Dermis blood vessel endothelial cell (primary cell): Measurements from ENCODE around the gene BRD1. TPM values are rescaled to one million over a fixed set of nuclear protein-coding genes. Genes with fewer than 3 reads are reported as not detected.

ENCODE experiments used
- DNase-seq: peaks from one replicate; pipeline ENCODE4 v3.0.0; 2010
- total RNA-seq: library from RNA; depleted of rRNA; stranded (reverse); fragments of >200 nt; gene quantifications from 2 replicates; pipeline ENCODE4 v1.2.3, GENCODE V29; 2014

The BRD1 gene
- total RNA-seq, 1 donor from 2014 or later, result 39.0 TPM

GRCh38 chr22:49800408-49801238, 27.1 kb downstream of the BRD1 start:
- no peak for DNase-seq

GRCh38 chr22:49799431-49800075, 28.1 kb downstream of the BRD1 start:
- DNase-seq, result no peak

DNA sequence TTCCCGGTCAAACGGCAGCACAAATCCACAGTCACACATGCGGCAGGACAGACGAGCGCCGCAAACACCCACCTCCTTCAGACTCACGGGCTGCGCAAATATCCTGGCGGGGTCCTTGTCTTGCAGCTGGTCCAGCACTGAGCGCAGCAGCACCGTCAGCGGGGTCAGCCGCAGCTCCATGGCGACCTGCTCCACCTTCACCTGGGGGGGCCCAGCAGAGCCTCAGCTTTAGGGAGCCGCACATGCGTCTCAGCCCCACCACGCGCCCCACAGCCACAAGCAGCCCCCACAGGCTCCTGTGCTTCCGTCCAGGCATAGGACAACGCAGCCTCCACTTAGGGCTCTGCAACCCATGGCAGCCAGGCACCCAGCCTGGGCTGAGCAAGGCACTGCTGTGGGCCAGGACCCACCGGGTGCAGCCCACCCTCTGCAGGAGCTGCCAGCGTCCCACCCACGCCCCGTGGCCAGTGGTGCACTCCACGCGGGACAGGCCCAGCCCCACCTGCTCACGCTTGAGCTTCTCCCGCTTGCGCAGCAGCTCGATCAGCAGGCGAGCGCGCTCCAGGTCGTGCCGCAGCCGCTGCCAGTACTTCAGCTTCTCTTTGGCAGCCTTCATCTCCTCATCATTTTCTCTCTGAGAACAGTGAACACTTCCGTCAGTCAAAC, 29.1 kb downstream of the BRD1 start:
- DNase-seq, result no peak

GRCh38 chr22:49797706-49798105, 30.0 kb downstream of the BRD1 start:
- DNase-seq, result no peak

DNA sequence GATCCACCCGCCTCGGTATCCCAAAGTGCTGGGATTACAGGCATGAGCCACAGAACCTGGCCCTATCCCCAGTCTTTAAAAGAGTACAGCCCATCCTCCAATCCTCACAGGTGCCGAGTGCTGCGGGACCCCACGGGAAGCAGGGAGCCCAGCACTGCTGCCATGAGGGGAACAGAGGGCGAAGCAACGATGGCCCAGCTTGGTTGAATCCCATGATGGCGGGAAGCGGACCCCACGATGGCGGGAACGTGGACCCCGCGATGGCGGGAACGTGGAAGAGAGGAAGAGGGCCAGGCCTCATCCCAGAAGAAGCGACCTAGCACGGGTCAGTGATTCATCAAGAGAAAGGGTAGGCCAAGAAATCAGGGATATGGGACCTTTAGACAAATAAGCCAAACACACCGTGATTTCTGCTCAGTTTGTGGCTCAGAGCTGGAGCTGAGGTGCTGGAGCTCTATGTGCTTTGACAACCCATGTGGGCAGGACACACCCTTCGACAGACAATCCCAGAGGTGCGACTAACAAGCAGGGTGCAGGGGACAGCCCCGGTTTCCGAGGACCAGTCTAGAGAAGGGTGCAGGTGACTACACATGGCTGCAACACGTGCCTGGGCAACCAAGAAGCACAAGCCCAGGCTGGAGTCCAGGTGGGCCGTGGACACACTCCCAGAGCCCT, 30.9 kb downstream of the BRD1 start:
- no peak for DNase-seq

- no peak for DNase-seq
Measured at GRCh38 chr22:49795521-49795920, 32.2 kb downstream of the BRD1 start.

GRCh38 chr22:49793871-49794270, 33.8 kb downstream of the BRD1 start:
- no peak for DNase-seq

DNA sequence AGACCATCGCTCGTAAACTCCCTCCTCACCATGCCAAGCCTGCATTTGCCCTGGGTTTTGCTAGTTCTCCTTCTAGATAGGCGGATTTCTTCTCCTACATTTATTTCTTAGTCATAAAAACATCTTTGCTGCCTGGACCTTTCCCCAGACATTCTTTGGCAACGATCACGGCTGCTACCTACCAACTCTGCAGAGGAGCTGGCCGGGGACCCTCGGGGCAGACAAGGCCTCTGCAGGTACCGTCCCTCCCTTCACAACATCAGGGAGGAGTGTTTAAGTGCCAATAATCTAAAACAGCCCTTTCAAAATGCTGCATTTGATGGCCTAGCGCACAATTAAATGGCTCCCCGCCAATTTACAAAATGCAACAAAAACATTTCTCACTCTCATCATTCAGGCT, 34.4 kb downstream of the BRD1 start:
- DNase-seq, result no peak

DNA sequence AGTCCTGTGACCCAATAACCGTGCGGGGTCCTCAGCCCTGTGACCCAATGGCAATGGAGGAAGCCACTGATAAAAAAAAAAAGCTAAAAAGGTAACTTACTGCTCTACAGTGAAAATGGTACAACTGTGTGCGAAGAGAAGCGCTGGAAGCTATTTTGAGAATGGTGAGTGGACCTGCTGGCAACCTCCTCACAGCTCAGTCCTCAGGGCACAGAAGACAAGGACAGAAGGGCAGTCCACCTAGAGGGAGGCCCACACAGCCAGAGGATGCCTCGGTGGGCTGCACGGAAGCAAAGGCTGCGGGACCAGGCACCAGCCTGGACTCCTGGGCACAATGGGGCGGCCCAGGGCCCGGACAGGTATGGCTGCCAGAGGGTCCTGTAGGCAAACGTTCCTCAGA, 35.6 kb downstream of the BRD1 start:
- no peak for DNase-seq

DNA sequence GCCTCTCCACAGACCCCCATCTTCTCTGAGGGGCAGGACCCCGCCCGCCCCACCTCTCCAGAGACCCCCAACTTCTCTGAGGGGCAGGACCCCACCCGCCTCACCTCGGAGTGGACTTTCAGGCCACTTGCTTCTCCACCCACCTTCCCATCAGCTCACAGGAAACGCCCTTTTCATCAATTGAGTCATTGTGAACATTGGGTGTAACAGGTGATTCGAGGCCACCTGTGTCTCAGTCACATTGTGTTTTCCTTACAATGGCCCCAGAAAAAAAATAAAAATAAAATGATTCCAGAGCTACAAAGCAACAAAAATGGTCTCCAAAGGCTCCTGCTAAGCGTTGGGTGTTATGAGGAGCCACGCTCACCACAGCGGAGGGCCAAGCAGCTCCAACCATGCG, 36.0 kb downstream of the BRD1 start:
- DNase-seq, result no peak

DNA sequence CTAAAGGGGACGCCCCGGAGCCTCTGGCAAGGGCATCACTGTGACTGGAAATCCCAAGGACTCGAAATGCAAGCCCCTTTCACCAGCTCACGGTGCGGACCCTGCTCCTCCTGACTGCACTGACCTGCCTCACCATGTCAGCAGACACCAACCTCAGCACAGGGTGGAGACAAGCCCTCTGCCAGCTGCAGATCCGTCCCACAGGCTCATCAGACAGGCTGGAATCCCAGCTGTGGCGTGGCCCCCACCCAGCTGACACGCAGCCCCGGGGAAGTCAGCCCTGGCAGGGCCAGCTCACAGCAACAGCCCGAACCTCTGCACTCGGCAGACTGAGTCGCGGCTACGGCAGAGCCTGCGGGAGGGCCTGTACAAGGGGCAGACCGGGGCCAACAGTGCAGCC, 36.8 kb downstream of the BRD1 start:
- no peak for DNase-seq

DNA sequence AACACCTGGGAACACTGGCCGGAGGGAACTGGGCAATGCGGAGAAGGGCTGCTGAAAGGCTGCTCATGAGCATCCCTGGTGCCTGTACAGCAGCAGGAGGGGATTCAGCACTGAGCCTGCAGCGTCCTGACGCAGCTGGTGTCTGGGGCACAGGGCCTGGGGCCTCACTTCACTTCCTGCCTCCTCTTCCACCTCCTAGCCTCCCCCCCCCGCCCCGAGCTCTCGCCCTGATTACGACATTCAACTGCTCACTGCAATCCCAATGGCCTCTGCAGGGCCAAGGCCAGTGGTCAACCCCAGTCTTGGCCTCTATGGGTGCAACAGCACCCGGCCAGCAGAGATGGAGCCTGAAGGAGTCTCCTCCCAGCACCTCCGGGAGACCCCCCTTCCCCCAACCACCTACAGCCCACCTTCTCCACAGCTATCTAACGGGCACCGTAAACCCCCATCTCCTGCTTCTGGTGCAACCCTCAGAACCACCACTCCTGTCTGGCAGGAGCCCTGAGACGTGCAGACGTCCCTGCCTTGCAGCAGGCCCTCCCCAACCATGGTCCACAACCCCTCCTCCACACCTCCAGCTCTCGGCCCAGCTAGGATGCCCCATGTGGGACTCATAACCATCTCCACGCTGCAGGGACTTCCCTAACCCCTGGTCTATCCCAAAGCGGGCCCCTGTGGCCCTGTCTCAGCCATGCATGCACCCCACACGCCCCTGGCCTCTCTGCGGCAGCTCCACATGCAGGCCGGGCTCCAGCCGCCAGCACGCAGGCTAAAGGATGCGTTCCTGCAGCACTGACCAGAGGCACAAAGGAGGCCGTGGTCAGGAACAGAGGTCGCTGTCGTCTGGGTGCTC, 38.2 kb downstream of the BRD1 start:
- DNase-seq, result peak; percentile 28

DNA sequence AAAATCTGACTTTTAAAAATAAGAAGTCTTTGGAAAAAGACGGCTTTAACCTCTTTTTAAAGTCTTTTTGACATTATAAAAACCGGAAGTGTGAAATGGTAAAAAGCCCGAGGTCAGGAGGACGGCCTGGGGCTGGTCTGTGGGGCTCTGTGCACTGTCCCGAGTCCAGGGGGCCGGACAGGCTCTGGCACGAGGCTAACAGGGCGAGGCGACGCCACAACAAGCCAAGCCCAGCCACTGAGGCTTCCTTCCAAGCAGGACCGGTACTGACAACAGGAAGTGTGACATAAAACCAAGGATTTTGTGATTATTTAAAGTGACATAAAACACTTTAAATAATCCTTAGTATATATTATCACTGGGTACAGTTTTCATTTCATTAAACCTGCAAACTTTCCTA, 39.2 kb downstream of the BRD1 start:
- peak; percentile 67 for DNase-seq

GRCh38 chr22:49787861-49788260, 39.8 kb downstream of the BRD1 start:
- DNase-seq, result no peak

- no peak for DNase-seq
Measured at GRCh38 chr22:49786976-49787706, 40.5 kb downstream of the BRD1 start.

DNA sequence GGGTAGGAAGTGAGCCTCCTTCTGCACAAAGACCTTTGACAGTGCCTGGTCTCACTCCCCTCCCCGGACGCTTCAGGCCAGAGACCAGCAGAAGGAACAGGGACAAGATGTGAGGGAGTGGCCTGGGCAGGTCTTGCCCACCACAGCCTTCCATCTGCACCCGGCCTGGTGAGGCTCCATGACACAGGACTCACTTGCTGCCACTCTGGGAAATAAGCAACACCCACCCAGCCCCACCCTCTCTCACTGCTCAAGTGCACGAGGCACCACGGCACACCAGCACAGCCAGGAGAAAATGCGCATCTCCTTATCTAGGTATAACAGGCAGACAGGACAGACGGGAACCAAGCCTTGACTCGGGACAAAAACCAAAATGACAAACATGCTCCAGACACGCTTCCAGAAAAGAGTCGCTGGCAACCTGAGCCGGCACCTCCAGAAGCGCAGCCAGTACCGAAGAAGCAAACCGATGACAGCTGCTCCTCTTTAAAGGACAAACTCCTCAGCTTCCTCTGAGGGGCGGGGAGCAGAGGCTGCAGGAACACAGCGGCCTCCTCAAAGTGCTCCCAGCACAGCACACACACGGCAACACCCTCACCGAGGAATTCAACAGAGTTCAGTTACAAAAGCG, 41.7 kb downstream of the BRD1 start:
- peak; percentile 55 for DNase-seq

DNA sequence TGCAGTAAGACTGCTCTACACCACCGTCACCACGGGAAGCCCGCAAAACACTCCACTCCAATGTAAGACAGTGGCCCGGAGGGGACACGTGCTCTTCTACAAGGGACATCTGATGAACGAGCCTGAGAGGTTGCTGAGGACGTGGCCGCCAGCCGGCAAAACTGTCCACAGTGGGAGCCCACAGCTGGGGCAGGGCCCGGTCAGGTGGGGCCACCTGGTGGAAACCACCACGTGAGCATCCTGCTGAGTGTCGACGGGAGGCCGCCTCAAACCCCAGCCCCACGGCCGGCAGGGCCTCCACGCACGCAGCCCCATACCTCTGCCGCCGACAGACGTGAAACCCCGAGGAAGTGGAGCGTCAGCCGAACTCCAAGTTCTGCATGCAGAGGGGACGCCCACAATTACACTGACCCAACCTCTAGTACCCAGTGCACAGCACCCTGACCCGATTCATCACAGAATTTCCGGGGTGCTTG, 42.6 kb downstream of the BRD1 start:
- DNase-seq, result no peak

GRCh38 chr22:49784630-49784971, 43.1 kb downstream of the BRD1 start:
- DNase-seq, result no peak

DNA sequence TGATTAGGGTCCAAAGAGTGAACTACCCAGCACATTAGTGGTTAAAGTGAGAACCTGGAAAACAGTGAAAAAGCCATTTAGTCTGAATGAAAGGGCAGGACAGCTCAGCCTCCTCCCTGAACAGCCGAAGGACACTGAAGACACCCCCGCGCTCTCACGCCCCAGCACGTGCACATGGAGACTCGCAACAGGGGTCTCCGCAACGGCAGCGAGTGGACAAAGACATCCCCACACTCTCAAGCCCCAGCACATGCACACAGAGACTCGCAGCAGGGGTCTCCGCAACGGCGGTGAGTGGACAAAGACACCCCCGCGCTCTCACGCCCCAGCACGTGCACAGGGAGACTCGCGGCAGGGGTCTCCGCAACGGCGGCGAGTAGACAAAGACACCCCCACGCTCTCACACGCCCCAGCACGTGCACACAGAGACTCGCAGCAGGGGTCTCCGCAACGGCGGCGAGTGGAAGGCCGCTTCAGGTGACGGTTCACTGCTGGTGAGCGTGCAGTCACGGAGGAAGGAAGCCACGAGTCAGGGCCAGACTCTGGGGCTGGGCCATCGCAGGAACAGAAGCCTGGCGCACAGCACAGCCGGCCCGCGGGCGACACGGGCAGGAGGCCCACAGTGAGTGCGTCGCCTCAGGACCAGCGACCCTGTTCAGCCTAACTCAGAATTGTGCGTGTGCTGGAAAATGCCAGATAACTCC, 43.6 kb downstream of the BRD1 start:
- DNase-seq, result no peak

GRCh38 chr22:49783036-49783746, 44.5 kb downstream of the BRD1 start:
- DNase-seq, result no peak
